ENCODE measurements around the gene AP1G1. TPM values are rescaled to one million over a fixed set of nuclear protein-coding genes. Genes with fewer than 3 reads are reported as not detected.

Gene AP1G1
- total RNA-seq, 2 donors from 2014 or later, result 62.7 to 68.5 TPM

GRCh38 chr16:71769222-71769621 is 39.4 kb downstream of the AP1G1 start:
- H3K9me3 ChIP-seq (ENCODE audit: control insufficient read depth, low read length), result no peaks in the 10 kb centered on the region
- Mint-ChIP-seq H3K9me3 (no peaks in the 10 kb centered on the region), H3K4me1 (no peaks in the 10 kb centered on the region), H3K4me3 (no peak overlapping the region), H3K27me3 (ENCODE audit: insufficient read depth) (no peaks in the 10 kb centered on the region), H3K36me3 (ENCODE audit: low read depth) (peaks cover 49% of the 10 kb centered on the region), H3K27ac (no peak overlapping the region)
- H3K9ac ChIP-seq (ENCODE audit: extremely low read depth, low read length, poor library complexity, severe bottlenecking), result no peak overlapping the region
- H3K27ac ChIP-seq (ENCODE audit: low read depth, low read length), result no peak overlapping the region
- no peaks in the 10 kb centered on the region for H3K4me1 ChIP-seq (ENCODE audit: control insufficient read depth, insufficient read depth, low read length)
- H3K36me3 ChIP-seq (ENCODE audit: control insufficient read depth, insufficient read depth, low read length), result peaks cover 86% of the 10 kb centered on the region
- no peaks in the 10 kb centered on the region for H3K27me3 ChIP-seq (ENCODE audit: control insufficient read depth, insufficient read depth, low read length, poor library complexity, severe bottlenecking)
- DNase-seq, result no peak
- WGBS, 2 experiments (ENCODE audit: insufficient coverage in 1 of 2, insufficient read length in 1 of 2), result 92% methylated on average over 1 of the region's 1 CpG; no CpG with 5 or more reads in 1 of the 2 experiments
- no peak overlapping the region for H3K4me3 ChIP-seq (ENCODE audit: low read length)
- TF ChIP-seq, protein P1, sequence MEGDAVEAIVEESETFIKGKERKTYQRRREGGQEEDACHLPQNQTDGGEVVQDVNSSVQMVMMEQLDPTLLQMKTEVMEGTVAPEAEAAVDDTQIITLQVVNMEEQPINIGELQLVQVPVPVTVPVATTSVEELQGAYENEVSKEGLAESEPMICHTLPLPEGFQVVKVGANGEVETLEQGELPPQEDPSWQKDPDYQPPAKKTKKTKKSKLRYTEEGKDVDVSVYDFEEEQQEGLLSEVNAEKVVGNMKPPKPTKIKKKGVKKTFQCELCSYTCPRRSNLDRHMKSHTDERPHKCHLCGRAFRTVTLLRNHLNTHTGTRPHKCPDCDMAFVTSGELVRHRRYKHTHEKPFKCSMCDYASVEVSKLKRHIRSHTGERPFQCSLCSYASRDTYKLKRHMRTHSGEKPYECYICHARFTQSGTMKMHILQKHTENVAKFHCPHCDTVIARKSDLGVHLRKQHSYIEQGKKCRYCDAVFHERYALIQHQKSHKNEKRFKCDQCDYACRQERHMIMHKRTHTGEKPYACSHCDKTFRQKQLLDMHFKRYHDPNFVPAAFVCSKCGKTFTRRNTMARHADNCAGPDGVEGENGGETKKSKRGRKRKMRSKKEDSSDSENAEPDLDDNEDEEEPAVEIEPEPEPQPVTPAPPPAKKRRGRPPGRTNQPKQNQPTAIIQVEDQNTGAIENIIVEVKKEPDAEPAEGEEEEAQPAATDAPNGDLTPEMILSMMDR (conservative IDR thresholded peaks at IDR 0.05), result no peak

DNA sequence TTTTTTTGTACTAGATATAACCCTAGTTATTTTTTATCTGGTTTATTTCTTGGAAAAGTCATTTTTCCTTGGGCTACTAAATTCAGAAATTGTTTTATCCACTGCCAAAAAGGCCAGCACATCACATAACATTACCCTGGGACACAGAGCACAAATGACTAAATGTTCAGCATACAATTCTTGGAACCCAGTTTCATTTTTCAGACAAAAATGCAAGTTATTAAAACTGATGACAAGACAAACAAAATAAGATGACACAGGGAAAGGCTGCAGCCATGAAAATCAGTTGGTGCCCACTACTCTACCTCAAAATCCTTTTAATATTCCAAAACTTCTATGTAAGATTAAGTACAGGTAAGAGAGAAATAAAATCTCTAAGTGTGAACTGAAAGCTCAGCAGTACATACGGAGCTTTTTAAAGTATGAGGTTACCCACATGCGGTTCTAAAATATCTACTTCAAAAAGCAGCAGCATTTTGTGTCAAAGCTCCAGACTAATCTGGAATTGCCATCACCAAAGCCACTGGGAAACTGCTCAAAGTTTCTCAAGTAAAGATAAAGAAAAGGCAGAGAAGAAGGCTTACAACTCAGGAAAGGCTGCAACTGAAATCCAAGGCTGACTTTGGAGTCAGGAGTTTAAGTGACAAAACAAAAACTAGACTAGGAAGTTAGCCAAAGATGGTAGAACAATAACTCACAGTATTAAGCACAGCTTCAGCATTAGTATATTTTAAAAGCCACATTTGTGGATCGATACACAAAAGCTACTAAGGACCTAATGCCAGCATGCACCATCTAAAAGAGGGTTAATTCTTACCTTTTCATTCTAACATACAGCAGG is 41.4 kb downstream of the AP1G1 start:
- Histone ChIP-seq H3K9ac (ENCODE audit: extremely low read depth, low read length, poor library complexity, severe bottlenecking) (no peak overlapping the region), H3K27ac (ENCODE audit: low read depth, low read length) (peak overlapping the region; percentile 6)
- peak overlapping the region; percentile 58 for H3K27ac Mint-ChIP-seq

GRCh38 chr16:71762186-71762585 is 46.4 kb downstream of the AP1G1 start:
- TF ChIP-seq, protein P1 (conservative IDR thresholded peaks at IDR 0.05), result no peak
- no peak overlapping the region for H3K4me3 ChIP-seq (ENCODE audit: low read length)

More for the DNA sequence above, 41.4 kb downstream of the AP1G1 start:
- no peaks in the 10 kb centered on the region for H3K9me3 Mint-ChIP-seq
- no peaks in the 10 kb centered on the region for H3K4me1 Mint-ChIP-seq
- H3K27me3 ChIP-seq (ENCODE audit: control insufficient read depth, insufficient read depth, low read length, poor library complexity, severe bottlenecking), result no peaks in the 10 kb centered on the region
- no peak for DNase-seq
- TF ChIP-seq, protein P1 (conservative IDR thresholded peaks at IDR 0.05), result no peak
- H3K27me3 Mint-ChIP-seq (ENCODE audit: insufficient read depth), result no peaks in the 10 kb centered on the region
- H3K36me3 Mint-ChIP-seq (ENCODE audit: low read depth), result peaks cover 52% of the 10 kb centered on the region
- H3K4me3 ChIP-seq (ENCODE audit: low read length), result no peak overlapping the region
- peaks cover 86% of the 10 kb centered on the region for H3K36me3 ChIP-seq (ENCODE audit: control insufficient read depth, insufficient read depth, low read length)
- H3K4me3 Mint-ChIP-seq, result no peak overlapping the region
- no peaks in the 10 kb centered on the region for H3K4me1 ChIP-seq (ENCODE audit: control insufficient read depth, insufficient read depth, low read length)
- H3K9me3 ChIP-seq (ENCODE audit: control insufficient read depth, low read length), result no peaks in the 10 kb centered on the region
- WGBS, 2 experiments (ENCODE audit: insufficient coverage in 1 of 2, insufficient read length in 1 of 2), result 92 to 97% methylated on average over 2 to 3 of the region's 3 CpGs

More at GRCh38 chr16:71762186-71762585, 46.4 kb downstream of the AP1G1 start:
- no peak for DNase-seq
- H3K9me3 ChIP-seq (ENCODE audit: control insufficient read depth, low read length), result no peaks in the 10 kb centered on the region
- H3K9me3 Mint-ChIP-seq, result no peaks in the 10 kb centered on the region
- no peak overlapping the region for H3K27ac Mint-ChIP-seq
- H3K27ac ChIP-seq (ENCODE audit: low read depth, low read length), result no peak overlapping the region
- H3K36me3 Mint-ChIP-seq (ENCODE audit: low read depth), result peaks cover 44% of the 10 kb centered on the region
- H3K27me3 Mint-ChIP-seq (ENCODE audit: insufficient read depth), result no peaks in the 10 kb centered on the region
- peaks cover 87% of the 10 kb centered on the region for H3K36me3 ChIP-seq (ENCODE audit: control insufficient read depth, insufficient read depth, low read length)
- peaks cover 12% of the 10 kb centered on the region for H3K4me1 Mint-ChIP-seq
- no peaks in the 10 kb centered on the region for H3K4me1 ChIP-seq (ENCODE audit: control insufficient read depth, insufficient read depth, low read length)
- no peak overlapping the region for H3K4me3 Mint-ChIP-seq
- no peak overlapping the region for H3K9ac ChIP-seq (ENCODE audit: extremely low read depth, low read length, poor library complexity, severe bottlenecking)
- 81 to 100% methylated on average over 1 to 2 of the region's 2 CpGs for WGBS, 2 experiments (ENCODE audit: insufficient coverage in 1 of 2, insufficient read length in 1 of 2)
- no peaks in the 10 kb centered on the region for H3K27me3 ChIP-seq (ENCODE audit: control insufficient read depth, insufficient read depth, low read length, poor library complexity, severe bottlenecking)
